ENCODE measurements around the gene DCHS2. TPM values are rescaled to one million over a fixed set of nuclear protein-coding genes. Genes with fewer than 3 reads are reported as not detected.

Gene DCHS2
- total and polyA plus RNA-seq, 2 of the 8 experiments (the other 6 are each of a cell fraction or from before 2014, with no cell fraction given) = 0.54 to 2.6 TPM

DNA sequence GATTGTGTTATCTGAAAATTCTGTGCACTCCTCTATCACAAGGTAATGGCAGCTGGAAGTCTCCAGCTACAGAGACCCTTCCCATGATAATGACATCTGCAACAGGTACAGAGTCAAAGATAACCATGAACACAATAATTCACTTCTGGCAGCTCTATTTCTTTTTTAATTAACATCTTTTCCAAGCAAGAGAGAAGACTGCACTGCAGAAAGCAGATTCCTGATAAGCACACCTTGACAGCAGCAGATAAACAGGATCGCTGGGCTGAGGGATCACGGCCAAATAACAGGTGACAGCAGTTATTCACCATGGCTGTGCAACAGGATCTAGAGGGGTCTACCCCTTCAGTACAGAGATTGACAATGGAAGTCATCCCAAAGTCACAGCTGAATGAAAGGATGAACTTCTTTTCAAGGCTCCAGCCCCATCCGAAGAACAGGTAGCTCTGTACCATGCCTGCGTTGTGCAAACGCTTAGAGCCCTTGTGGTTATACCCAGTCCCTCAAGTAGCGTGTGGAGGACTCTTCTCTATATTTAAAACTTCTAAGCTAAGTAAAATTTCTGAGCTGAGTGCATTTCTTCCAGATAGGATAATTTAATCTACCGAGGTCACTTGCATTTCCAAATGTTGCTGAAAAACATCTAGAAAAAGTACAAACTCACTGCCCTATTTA is 66.7 kb downstream of the DCHS2 start (continued):
- TF ChIP-seq, protein P1, sequence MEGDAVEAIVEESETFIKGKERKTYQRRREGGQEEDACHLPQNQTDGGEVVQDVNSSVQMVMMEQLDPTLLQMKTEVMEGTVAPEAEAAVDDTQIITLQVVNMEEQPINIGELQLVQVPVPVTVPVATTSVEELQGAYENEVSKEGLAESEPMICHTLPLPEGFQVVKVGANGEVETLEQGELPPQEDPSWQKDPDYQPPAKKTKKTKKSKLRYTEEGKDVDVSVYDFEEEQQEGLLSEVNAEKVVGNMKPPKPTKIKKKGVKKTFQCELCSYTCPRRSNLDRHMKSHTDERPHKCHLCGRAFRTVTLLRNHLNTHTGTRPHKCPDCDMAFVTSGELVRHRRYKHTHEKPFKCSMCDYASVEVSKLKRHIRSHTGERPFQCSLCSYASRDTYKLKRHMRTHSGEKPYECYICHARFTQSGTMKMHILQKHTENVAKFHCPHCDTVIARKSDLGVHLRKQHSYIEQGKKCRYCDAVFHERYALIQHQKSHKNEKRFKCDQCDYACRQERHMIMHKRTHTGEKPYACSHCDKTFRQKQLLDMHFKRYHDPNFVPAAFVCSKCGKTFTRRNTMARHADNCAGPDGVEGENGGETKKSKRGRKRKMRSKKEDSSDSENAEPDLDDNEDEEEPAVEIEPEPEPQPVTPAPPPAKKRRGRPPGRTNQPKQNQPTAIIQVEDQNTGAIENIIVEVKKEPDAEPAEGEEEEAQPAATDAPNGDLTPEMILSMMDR (IDR thresholded peaks at IDR 0.05; ENCODE audit: control extremely low read depth in 1 of 3, insufficient read depth in 1 of 3, low read depth in 1 of 3, low read length in 3 of 3) = no peak
- TF ChIP-seq, protein P2, sequence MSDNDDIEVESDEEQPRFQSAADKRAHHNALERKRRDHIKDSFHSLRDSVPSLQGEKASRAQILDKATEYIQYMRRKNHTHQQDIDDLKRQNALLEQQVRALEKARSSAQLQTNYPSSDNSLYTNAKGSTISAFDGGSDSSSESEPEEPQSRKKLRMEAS (IDR thresholded peaks at IDR 0.05) = no peak
- TF ChIP-seq TBP (IDR thresholded peaks at IDR 0.05; ENCODE audit: low read depth, low read length) = no peak

Data from H1 (cell line).